ENCODE data around the gene AADACL3.
"Not testable (repeated sequence)": the region's sequence is repeated elsewhere in the genome, so short reads cannot be mapped to it uniquely, and the experiment has no call there.

Gene AADACL3

GRCh38 chr1:12717301-12717838, 1.5 kb downstream of the AADACL3 start:
- no peak for DNase-seq

DNA sequence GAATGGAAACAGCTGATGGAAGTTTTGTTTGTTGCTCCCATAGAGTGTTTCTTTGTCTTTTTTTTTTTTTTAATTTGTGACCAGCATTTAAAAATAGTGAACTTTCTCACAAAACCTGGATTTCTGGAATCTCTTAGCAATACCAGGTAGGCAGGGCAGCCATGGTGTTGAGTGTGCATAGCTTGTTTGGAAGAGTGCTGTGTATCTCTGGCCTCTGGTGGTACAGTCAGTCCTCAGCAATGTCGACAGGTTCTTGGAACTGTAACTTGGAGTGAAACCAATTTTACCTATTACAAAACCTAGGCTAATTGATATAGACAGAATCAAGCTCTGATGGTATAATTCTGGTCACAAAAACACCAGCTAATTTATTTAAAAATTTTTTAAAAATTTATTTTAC, 6.7 kb downstream of the AADACL3 start:
- no peak for DNase-seq

- DNase-seq = no peak
Observed at GRCh38 chr1:12728391-12728790, 12.5 kb downstream of the AADACL3 start.

GRCh38 chr1:12730156-12730555, 14.2 kb downstream of the AADACL3 start:
- DNase-seq = no peak

DNA sequence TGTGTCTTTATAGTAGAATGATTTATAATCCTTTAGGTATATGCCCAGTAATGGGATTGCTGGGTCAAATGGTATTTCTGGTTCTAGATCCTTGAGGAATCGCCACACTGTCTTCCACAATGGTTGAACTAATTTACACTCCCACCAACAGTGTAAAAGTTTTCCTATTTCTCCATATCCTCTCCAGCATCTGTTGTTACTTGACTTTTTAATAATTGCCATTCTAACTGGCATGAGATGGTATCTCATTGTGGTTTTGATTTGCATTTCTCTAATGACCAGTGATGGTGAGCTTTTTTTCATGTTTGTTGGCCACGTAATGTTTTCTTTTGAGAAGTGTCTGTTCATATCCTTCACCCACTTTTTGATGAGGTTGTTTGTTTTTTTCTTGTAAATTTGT, 15.2 kb downstream of the AADACL3 start:
- not testable (repeated sequence) for DNase-seq

DNA sequence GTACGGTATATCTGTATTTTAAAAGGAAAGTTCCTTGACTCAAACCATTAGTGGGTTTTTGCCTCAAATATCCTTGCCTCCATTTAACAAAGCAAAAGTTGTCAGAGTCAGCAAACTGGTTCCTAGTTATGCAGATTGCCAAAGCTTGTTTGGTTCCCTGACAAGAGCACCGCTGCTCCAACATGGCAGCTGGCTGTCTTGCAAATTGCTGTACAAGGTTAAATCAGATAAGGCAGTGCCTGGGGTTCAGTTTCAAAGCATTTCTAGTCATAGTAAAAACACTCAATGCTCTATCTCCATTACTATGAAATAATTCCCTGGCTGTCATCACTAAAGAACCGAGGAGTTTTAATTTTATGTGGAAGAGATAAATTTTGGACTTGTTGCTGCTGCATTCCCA, 18.7 kb downstream of the AADACL3 start:
- no peak for DNase-seq

DNA sequence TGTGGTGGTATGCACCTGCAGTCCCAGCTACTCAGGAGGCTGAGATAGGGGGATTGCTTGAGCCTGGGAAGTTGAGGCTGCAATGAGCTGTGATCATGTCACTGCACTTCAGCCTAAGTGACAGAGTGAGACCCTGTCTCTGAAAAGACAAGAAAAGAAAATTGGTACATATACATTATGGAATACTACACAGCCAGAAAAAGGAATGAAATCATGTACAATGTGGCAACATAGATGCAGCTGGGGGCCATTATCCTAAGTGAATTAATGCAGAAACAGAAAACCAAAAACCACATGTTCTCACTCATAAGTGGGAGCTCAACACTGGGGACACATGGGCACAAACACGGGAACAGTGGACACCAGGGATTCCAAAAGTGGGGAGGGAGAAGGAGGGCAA, 23.0 kb downstream of the AADACL3 start:
- no peak for DNase-seq

DNA sequence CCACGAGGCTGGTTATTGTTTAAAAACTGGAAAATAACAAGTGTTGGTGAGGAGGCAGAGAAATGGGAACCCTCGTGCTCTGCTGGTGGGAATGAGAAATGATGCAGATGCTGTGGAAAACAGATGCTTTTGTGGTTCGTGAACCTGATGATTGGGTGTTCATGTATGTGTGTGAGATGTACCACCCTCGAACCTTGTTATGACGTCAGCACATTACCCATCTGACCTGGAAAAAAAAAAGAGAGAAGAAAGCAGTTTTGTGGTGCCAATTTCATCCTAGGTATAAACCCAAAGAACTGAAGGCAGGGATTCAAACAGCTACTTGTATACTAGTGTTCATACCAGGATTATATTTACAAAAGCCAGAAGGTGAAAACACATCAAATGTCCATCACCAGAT, 23.7 kb downstream of the AADACL3 start:
- no peak for DNase-seq

DNA sequence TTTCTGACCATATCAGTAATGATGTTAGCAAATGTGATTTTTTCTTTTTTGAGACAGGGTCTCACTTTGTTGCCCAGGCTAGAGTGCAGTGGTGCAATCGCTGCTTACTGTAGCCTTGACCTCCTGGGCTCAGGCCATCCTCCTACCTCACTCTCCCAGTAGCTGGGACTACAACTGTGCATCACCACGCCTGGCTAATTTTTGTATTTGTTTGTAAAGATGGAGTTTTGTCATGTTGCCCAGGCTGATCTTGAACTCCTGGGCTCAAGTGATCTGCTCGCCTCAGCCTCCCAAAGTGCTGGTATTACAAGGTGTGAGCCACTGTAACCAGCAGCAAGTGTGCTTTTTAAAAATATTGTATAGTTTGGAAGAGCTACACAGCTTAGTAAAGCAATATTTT, 26.0 kb downstream of the AADACL3 start:
- no peak for DNase-seq

DNA sequence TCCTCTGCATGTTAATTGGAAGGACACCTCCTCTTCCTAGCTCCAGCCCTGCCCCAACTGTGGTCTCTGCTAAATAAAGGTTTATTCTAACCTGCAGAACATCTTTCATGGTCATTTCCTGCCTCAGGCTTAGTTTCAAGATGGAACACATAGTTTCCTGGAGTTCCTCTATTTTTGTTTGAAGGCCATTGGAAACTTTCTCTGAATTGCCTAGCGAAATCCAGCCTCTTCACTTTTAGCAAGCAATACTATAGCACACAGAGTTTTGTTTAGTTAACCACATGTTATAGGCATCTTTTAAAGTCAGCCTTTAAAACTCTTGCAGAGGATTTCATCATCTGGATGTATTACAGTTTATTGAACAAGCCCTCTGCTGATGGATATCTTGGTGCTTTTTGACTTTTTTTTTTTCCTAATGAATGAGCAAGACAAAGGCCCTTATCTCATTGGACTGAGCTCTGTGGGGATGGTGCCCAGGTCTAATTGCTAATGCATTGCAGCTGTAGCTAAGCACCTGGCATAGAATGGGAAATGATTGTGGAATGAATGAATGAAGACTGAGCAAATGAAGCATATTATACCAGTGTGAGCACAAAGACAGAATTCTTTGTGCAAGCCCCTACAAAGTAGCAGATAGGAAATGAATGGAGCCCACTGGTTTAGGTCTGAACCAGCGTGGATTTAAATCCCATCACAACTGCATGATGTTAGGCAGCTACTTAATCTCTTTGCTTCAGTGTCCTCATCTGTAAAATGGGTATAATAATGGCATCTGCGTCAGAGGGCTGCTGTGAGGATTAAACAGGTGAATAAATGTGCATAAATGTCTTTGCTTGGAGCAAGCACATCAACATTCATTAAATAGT, 29.4 kb downstream of the AADACL3 start:
- DNase-seq = no peak

DNA sequence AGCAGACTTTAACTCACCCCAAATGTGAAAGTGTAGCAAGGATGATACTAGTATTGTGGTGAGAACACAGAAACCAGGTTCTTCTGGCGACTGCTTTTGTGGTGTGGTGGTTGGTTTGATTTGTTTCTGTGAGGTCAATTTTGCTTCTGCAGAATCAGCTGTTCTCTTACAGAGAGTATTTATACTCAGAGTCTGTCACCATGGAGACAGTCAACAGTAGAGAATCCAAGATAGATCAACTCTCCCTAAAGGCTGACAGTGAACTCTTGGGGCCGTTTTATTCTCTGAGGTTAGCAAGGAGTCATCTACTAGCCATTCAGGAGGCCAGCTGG, 30.0 kb downstream of the AADACL3 start, which contains the start of gene CFAP107:
Gene CFAP107 (plus strand): TSS at position 209 of the 332 bp plus-strand sequence. CDS start 231 bp downstream, outside the sequence.
- no peak for DNase-seq

GRCh38 chr1:12748778-12749355, 33.0 kb downstream of the AADACL3 start:
- DNase-seq = no peak

DNA sequence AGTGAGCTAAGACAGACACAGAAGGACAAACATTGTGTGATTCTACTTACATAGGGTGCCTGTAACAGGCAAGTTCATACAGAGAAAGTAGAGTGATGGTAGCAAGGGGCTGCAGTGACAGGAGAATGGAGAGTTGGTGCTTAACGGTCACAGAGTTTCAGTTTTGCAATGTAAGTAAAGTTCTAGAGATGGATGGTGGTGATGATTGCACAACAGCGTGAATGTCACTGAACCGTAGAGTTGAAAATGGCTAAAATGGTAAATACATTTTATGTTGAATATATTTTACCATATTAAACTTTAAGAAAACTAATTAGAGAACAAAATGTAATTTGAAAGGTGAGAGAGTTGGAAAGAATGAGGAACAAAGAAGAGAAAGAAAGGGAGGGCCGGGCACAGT, 38.8 kb downstream of the AADACL3 start:
- DNase-seq = no peak

DNA sequence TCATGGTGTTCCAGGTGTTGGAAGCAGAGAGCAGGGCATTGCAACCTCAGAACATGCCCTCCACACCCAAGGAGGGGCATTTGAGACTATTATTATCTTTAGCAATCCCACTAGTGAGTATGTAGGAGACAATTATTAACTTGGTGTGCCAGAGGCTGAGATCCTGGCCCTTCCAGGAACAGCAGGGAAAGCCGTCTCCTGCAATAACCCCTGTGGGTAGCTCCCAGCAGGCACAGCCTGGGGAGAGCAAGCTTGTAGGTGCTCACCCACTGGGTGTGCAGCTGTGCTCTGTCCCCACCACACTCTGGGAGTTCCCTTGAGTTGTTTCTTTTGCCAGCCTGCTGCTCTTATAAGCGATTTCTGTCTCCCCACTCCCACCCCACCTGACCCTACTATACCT, 40.4 kb downstream of the AADACL3 start:
- DNase-seq = no peak

GRCh38 chr1:12756768-12757413, 41.0 kb downstream of the AADACL3 start:
- no peak for DNase-seq

DNA sequence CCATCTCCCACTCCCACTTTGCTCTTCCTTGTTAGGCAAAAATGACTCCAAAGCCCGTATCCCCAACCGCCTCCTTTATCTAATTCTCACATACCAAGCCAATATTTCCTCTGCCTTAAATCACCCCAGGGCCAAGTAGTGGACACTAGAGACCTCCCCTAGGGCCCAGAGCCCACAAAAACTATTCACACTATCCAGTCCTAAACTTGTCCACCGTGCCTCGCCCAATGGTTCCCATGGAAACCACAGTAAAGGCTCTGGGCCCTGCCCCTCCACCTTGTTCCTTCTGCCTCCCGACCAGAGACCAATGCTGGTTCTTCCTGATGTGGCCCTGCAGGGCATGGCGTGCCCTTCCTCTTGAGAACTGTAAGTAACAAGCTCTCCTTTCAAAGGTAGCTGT, 41.9 kb downstream of the AADACL3 start:
- DNase-seq = no peak

DNA sequence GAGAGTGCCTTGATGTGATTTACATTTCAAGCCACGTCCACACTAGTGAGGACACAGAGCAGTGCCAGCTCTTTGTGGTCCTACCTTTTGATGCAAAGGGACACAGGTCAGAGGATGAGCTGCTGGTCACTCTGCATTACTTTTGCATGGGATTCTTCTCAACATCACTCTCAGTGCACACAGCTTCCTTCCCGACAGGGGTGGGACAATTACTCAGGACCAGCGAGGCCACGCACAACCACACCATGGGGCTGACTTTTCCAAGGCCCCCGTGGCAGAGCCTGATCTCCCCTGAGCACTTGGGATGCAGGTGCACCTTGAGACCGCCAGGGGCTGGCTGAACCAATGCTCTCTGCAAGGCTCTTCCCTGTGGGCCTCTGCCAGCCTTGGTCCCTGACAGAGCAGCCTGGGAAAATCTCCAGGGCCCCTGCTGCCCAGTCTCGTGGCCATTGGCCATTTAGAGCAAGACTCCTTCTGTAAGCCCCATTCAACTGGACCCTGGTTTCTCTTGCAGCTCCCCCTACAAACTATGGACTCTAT, 44.4 kb downstream of the AADACL3 start:
- no peak for DNase-seq

DNA sequence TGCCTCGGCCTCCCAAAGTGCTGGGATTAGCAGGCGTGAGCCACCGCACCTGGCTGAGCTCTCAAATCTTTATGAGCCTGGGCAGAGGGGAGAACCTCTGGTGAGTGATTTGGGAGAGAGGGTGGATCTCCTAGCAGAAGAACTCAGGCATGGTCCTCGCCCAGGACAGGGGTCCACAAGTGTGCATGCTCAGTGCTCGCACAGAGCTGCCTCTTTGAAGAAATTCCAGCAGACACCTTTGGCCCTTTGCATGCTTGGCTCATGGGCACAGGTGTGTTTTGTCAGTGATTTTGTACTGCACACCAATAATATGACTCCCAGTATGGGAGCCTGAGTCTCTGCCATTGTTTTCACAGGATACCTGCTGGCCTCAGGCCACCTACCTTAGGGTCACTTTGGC, 45.9 kb downstream of the AADACL3 start:
- no peak for DNase-seq

- no peak for DNase-seq
Observed at GRCh38 chr1:12762766-12763165, 46.9 kb downstream of the AADACL3 start.

- no peak for DNase-seq
Observed at GRCh38 chr1:12763479-12763878, 47.6 kb downstream of the AADACL3 start.

GRCh38 chr1:12764016-12764415, 48.1 kb downstream of the AADACL3 start:
- no peak for DNase-seq

GRCh38 chr1:12769031-12769430, 53.1 kb downstream of the AADACL3 start:
- DNase-seq = no peak

GRCh38 chr1:12769976-12770505, 54.1 kb downstream of the AADACL3 start:
- DNase-seq = no peak

All from stimulated activated CD4-positive, alpha-beta T cell treated with anti-CD3 and anti-CD28 coated beads, Interleukin-15, amount 100 ng/mL, for 24 hours (primary cell).